Astrocyte (in vitro differentiated cells and primary cell): ENCODE data around the gene FAT1.

Experiments used
- EZH2 ChIP-seq: IDR thresholded peaks from 2 replicates; pipeline ENCODE4 v1.6.1; 2012; ENCODE audit warnings: mild to moderate bottlenecking, low read length, inconsistent platforms; ENCODE audit not compliant: insufficient read depth
- TF ChIP-seq, protein P1 (sequence below): IDR thresholded peaks from 2 replicates; pipeline ENCODE4 v1.5.1; 2011; ENCODE audit warnings: low read depth, mild to moderate bottlenecking, inconsistent platforms, low read length, moderate library complexity; ENCODE audit not compliant: insufficient read depth

GRCh38 chr4:186719925-186720694 is 3.5 kb downstream of the FAT1 start:
- TF ChIP-seq, protein P1, sequence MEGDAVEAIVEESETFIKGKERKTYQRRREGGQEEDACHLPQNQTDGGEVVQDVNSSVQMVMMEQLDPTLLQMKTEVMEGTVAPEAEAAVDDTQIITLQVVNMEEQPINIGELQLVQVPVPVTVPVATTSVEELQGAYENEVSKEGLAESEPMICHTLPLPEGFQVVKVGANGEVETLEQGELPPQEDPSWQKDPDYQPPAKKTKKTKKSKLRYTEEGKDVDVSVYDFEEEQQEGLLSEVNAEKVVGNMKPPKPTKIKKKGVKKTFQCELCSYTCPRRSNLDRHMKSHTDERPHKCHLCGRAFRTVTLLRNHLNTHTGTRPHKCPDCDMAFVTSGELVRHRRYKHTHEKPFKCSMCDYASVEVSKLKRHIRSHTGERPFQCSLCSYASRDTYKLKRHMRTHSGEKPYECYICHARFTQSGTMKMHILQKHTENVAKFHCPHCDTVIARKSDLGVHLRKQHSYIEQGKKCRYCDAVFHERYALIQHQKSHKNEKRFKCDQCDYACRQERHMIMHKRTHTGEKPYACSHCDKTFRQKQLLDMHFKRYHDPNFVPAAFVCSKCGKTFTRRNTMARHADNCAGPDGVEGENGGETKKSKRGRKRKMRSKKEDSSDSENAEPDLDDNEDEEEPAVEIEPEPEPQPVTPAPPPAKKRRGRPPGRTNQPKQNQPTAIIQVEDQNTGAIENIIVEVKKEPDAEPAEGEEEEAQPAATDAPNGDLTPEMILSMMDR, result peak; percentile 39
- TF ChIP-seq EZH2, result no peak
